OCI-LY7 (cell line): ENCODE data around the gene CDA. TPM values are rescaled to one million over a fixed set of nuclear protein-coding genes. Genes with fewer than 3 reads are reported as not detected.
A peak's percentile ranks its signal among the peaks of the same experiment; 100 is the strongest.

Source experiments
- BruUV-seq: library from RNA; stranded (reverse); fragments of 400-500 nt; replicated peaks from 2 replicates; lab custom pipeline; 2021; lab: Mats Ljungman, UMichigan
- CTCF ChIA-PET: fragments of 300-600 bp; sonication (Branson Sonifier 250); formaldehyde crosslinking; loops from one replicate; lab custom pipeline; 2022; ENCODE audit warnings: antibody characterized with exemption; ENCODE audit not compliant: unreplicated experiment; lab: Charles Lee
- POLR2A ChIA-PET: fragments of 300-600 bp; sonication (Branson Sonifier 250); formaldehyde crosslinking; loops from one replicate; lab custom pipeline; 2022; ENCODE audit warnings: antibody characterized with exemption; lab: Charles Lee
- DNase-seq: peaks from one replicate; pipeline ENCODE4 v3.0.0-alpha.2; 2015; ENCODE audit warnings: low spot score
- H2AFZ ChIP-seq: fragments of 200-600 bp; sonication (generic), shearing (Covaris generic); 2 replicates; pipeline ENCODE4 v1.6.1; 2014; ENCODE audit warnings: mild to moderate bottlenecking, antibody characterized with exemption, low read length, moderate library complexity
- H3K27ac ChIP-seq: fragments of 200-600 bp; sonication (generic); 2 replicates; pipeline ENCODE4 v1.5.1; 2014; ENCODE audit warnings: mixed run types, low read depth, mild to moderate bottlenecking, moderate library complexity, low read length, inconsistent platforms; ENCODE audit not compliant: poor library complexity, severe bottlenecking
- H3K36me3 ChIP-seq: fragments of 200-600 bp; sonication (generic); 2 replicates; pipeline ENCODE4 v1.6.1; 2014; ENCODE audit warnings: mild to moderate bottlenecking, antibody characterized with exemption, low read length, moderate library complexity, mixed read lengths; ENCODE audit not compliant: insufficient read depth
- H3K4me1 ChIP-seq: fragments of 200-600 bp; sonication (generic); 2 replicates; pipeline ENCODE4 v1.5.1; 2014; ENCODE audit warnings: mild to moderate bottlenecking, low read length; ENCODE audit not compliant: insufficient read depth, poor library complexity, severe bottlenecking
- H3K4me2 ChIP-seq: fragments of 200-600 bp; sonication (generic); 2 replicates; pipeline ENCODE4 v1.6.1; 2014; ENCODE audit warnings: mild to moderate bottlenecking, low read length
- H3K4me3 ChIP-seq: fragments of 200-600 bp; sonication (generic); 2 replicates; pipeline ENCODE4 v1.5.1; 2014; ENCODE audit warnings: mild to moderate bottlenecking, low read depth, low read length; ENCODE audit not compliant: poor library complexity, severe bottlenecking
- H3K79me2 ChIP-seq: fragments of 200-600 bp; sonication (generic); 2 replicates; pipeline ENCODE4 v1.6.1; 2016; ENCODE audit warnings: low read depth, mild to moderate bottlenecking, low read length, moderate library complexity, mixed read lengths; ENCODE audit not compliant: insufficient read depth
- H3K9me2 ChIP-seq: fragments of 200-600 bp; sonication (generic); 2 replicates; pipeline ENCODE4 v1.6.1; 2016; ENCODE audit warnings: mild to moderate bottlenecking, low read length, mixed read lengths; ENCODE audit not compliant: insufficient read depth
- H3K9me3 ChIP-seq: fragments of 200-600 bp; sonication (generic); 2 replicates; pipeline ENCODE4 v1.6.1; 2014; ENCODE audit warnings: mild to moderate bottlenecking, mixed run types, low read length, mixed read lengths
- H4K20me1 ChIP-seq: fragments of 200-600 bp; sonication (generic); 2 replicates; pipeline ENCODE4 v1.6.1; 2014; ENCODE audit warnings: mild to moderate bottlenecking, antibody characterized with exemption, low read length, moderate library complexity, mixed read lengths; ENCODE audit not compliant: insufficient read depth
- EZH2phosphoT487 ChIP-seq: fragments of 200-600 bp; sonication (generic); IDR thresholded peaks from 2 replicates; pipeline ENCODE4 v1.6.1; 2018; ENCODE audit warnings: low read depth, borderline replicate concordance, mild to moderate bottlenecking, mixed run types, antibody characterized with exemption, low read length, moderate library complexity, mixed read lengths
- intact Hi-C: fragments of 100-400 bp; cut with micrococcal nuclease; formaldehyde crosslinking; loops from one replicate; pipeline ENCODE4 v1.10.0; 2022; ENCODE audit not compliant: unreplicated experiment
- total RNA-seq, 2 experiments: library from RNA; depleted of rRNA in 1 of 2; stranded (reverse); fragments of >200 nt in 1 of 2; shearing (Covaris generic) in 1 of 2; gene quantifications; 2 replicates each; pipeline ENCODE4 v1.2.3, GENCODE V29; 2014 to 2022
- TF ChIP-seq, protein P1 (sequence below): fragments of 200-600 bp; sonication (generic); conservative IDR thresholded peaks from 2 replicates; pipeline ENCODE4 v1.5.1; 2014; ENCODE audit warnings: mild to moderate bottlenecking, antibody characterized with exemption, low read length, moderate library complexity, mixed read lengths

The CDA gene
- total RNA-seq, 2 experiments from 2014 or later: not detected

DNA sequence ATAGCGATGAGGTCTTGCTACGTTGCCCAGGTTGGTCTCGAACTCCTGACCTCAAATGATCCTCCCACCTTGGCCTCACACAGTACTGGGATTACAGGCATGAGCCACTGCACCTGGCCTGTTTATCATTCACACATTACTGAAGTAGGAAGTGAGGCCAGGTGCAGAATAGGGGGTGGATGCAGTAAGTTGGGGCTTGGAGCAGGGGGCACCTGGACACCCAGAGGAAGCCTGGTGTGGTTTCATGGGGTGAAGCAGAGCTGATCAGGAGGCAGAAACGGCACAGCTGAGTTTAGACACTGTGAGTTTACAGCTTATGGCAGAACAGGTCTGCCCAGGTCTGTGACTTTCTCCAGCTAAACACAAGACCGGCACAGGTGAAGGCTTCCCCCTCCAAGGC, 4.9 kb downstream of the CDA start:
- Histone ChIP-seq H3K4me2 (no peak overlapping the region), H2AFZ (no peak overlapping the region), H3K4me3 (no peak overlapping the region), H4K20me1 (no peaks in the 10 kb centered on the region), H3K4me1 (peaks cover 8% of the 10 kb centered on the region), H3K79me2 (no peaks in the 10 kb centered on the region), H3K27ac (no peak overlapping the region), H3K9me3 (no peaks in the 10 kb centered on the region), H3K36me3 (no peaks in the 10 kb centered on the region), H3K9me2 (no peaks in the 10 kb centered on the region)
- ChIA-PET CTCF (no interaction called here), POLR2A (interaction anchor here (0.9 kb wide), 1 partner anchor 40 kb away, joined by 5 read pairs; no protein-coding TSS in a partner anchor)
- peak; percentile 51 for DNase-seq
- BruUV-seq: no TSS peak
- TF ChIP-seq, protein P1, sequence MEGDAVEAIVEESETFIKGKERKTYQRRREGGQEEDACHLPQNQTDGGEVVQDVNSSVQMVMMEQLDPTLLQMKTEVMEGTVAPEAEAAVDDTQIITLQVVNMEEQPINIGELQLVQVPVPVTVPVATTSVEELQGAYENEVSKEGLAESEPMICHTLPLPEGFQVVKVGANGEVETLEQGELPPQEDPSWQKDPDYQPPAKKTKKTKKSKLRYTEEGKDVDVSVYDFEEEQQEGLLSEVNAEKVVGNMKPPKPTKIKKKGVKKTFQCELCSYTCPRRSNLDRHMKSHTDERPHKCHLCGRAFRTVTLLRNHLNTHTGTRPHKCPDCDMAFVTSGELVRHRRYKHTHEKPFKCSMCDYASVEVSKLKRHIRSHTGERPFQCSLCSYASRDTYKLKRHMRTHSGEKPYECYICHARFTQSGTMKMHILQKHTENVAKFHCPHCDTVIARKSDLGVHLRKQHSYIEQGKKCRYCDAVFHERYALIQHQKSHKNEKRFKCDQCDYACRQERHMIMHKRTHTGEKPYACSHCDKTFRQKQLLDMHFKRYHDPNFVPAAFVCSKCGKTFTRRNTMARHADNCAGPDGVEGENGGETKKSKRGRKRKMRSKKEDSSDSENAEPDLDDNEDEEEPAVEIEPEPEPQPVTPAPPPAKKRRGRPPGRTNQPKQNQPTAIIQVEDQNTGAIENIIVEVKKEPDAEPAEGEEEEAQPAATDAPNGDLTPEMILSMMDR: no peak
- no peak for TF ChIP-seq EZH2phosphoT487
- intact Hi-C loops: no loop called here

DNA sequence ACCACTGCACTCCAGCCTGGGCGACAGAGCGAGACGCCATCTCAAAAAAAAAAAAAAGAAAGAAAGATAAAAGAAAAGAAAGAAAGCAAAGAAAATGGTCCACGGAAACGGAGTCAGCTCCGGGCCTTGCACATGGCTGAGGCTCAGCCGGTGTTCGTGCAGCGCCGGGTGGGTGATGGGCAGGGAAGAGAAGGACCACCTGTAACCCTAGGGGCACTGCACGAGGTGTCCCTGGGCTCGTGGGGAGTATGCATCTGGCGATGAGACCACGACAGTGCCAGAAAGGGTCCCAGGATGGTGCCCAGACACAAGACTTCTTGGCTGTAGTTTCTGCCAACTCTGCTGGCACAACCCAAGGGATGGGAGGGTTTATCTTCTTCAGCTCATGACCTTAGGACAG, 5.8 kb downstream of the CDA start:
- ChIA-PET POLR2A (interaction anchor here (0.5 kb wide), 1 partner anchor 609 kb away, joined by 7 read pairs; no protein-coding TSS in a partner anchor), CTCF (no interaction called here)
- no peak for DNase-seq
- no peaks in the 10 kb centered on the region for H4K20me1 ChIP-seq
- H3K36me3 ChIP-seq: no peaks in the 10 kb centered on the region
- H3K9me2 ChIP-seq: no peaks in the 10 kb centered on the region
- H3K4me2 ChIP-seq: no peak overlapping the region
- H3K4me1 ChIP-seq: peaks cover 8% of the 10 kb centered on the region
- H3K4me3 ChIP-seq: no peak overlapping the region
- no peaks in the 10 kb centered on the region for H3K79me2 ChIP-seq
- no peak overlapping the region for H3K27ac ChIP-seq
- no TSS peak for BruUV-seq
- TF ChIP-seq, protein P1: no peak
- no peak for TF ChIP-seq EZH2phosphoT487
- no peaks in the 10 kb centered on the region for H3K9me3 ChIP-seq
- intact Hi-C loops: no loop called here
- no peak overlapping the region for H2AFZ ChIP-seq

DNA sequence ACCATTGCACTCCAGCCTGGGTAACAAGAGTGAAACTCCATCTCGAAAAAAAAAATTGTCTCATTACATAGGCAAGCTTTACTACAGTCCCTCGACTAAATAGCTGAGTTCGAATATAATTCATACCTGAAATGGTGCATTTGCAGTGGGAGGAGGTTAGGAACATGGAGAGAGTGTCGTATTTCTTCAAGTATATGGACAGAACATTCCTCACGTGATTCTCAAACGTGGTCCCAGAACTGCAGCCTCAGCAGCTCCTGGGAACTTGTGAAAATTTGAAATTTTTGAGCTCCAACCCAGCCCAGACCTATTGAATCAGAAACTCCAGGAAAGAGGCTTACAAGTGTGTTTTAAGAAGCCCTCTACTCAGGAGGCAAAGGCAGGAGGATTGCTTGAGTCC, 7.2 kb downstream of the CDA start:
- CTCF ChIA-PET: interaction anchor here (0.6 kb wide), 3 partner anchors 22 to 481 kb away, joined by 3 read pairs; no protein-coding TSS in a partner anchor
- no peaks in the 10 kb centered on the region for H3K9me2 ChIP-seq
- H4K20me1 ChIP-seq: no peaks in the 10 kb centered on the region
- H3K36me3 ChIP-seq: no peaks in the 10 kb centered on the region
- POLR2A ChIA-PET: interaction anchor here (0.7 kb wide), 1 partner anchor 790 kb away, joined by 4 read pairs; no protein-coding TSS in a partner anchor
- H3K79me2 ChIP-seq: no peaks in the 10 kb centered on the region
- H3K4me2 ChIP-seq: no peak overlapping the region
- no peak overlapping the region for H2AFZ ChIP-seq
- H3K4me1 ChIP-seq: peaks cover 8% of the 10 kb centered on the region
- TF ChIP-seq EZH2phosphoT487: no peak
- TF ChIP-seq, protein P1: no peak
- BruUV-seq: no TSS peak
- no peak for DNase-seq
- intact Hi-C loops: no loop called here
- H3K27ac ChIP-seq: no peak overlapping the region
- H3K9me3 ChIP-seq: no peaks in the 10 kb centered on the region
- H3K4me3 ChIP-seq: no peak overlapping the region
